GM12891 (cell line): ENCODE measurements around the gene LHX4.

Experiments
- POLR2A ChIP-seq: IDR thresholded peaks from 2 replicates; pipeline ENCODE4 v1.6.1; 2011; ENCODE audit warnings: low read depth, low read length, control low read depth
- POLR2AphosphoS5 ChIP-seq: IDR thresholded peaks from 2 replicates; pipeline ENCODE4 v1.6.1; 2011; ENCODE audit warnings: low read depth, low read length, control low read depth
- SPI1 ChIP-seq: IDR thresholded peaks from 2 replicates; pipeline ENCODE4 v1.6.1; 2011; ENCODE audit warnings: low read depth, low read length, control low read depth
- TAF1 ChIP-seq: IDR thresholded peaks from 2 replicates; pipeline ENCODE4 v1.6.1; 2011; ENCODE audit warnings: low read depth, low read length, control low read depth

GRCh38 chr1:180184041-180184440 lies 46.0 kb upstream of the LHX4 start:
- TF ChIP-seq POLR2A = no peak
- no peak for TF ChIP-seq POLR2AphosphoS5
- TF ChIP-seq TAF1 = no peak
- TF ChIP-seq SPI1 = no peak
